GM23248 (cell line): ENCODE data around the gene PDLIM5.

ENCODE experiments used
- EZH2 ChIP-seq: fragments of 200-600 bp; sonication (generic); IDR thresholded peaks from 2 replicates; pipeline ENCODE4 v1.6.1; 2018; ENCODE audit warnings: antibody characterized with exemption, mild to moderate bottlenecking; ENCODE audit not compliant: insufficient read depth, poor library complexity, severe bottlenecking
- EZH2phosphoT487 ChIP-seq: fragments of 200-600 bp; sonication (generic); IDR thresholded peaks from 2 replicates; pipeline ENCODE4 v1.6.1; 2018; ENCODE audit warnings: antibody characterized with exemption, moderate library complexity, mild to moderate bottlenecking, low read depth; ENCODE audit not compliant: insufficient read depth

GRCh38 chr4:94451695-94452475, at the start of gene PDLIM5:
- TF ChIP-seq EZH2: no peak
- no peak for TF ChIP-seq EZH2phosphoT487
